Esophagus (tissue), 2 donors: ENCODE measurements around the gene DMAP1. TPM values are rescaled to one million over a fixed set of nuclear protein-coding genes. Genes with fewer than 3 reads are reported as not detected.

Source experiments
- H3K27ac ChIP-seq, 2 donors: one replicate each; pipeline ENCODE4 v1.5.1; 2013; ENCODE audit warnings: low read depth in 2 of 2, mild to moderate bottlenecking in 2 of 2, inconsistent platforms in 1 of 2, low read length in 1 of 2, moderate library complexity in 1 of 2
- H3K27me3 ChIP-seq, 2 donors: one replicate each; pipeline ENCODE4 v1.6.1; 2013; ENCODE audit warnings: low read length in 2 of 2, control low read depth in 1 of 2, mild to moderate bottlenecking in 1 of 2; ENCODE audit not compliant: insufficient read depth in 2 of 2, control insufficient read depth in 1 of 2
- H3K36me3 ChIP-seq, 2 donors: one replicate each; pipeline ENCODE4 v1.6.1; 2013; ENCODE audit warnings: low read length in 1 of 2; ENCODE audit not compliant: control insufficient read depth in 2 of 2, insufficient read depth in 2 of 2
- H3K4me1 ChIP-seq, 2 donors: one replicate each; pipeline ENCODE4 v1.6.1; 2013; ENCODE audit warnings: low read length in 1 of 2; ENCODE audit not compliant: control insufficient read depth in 2 of 2, insufficient read depth in 2 of 2
- H3K4me3 ChIP-seq, 2 donors: one replicate each; pipeline ENCODE4 v1.5.1; 2013; ENCODE audit warnings: low read length in 2 of 2, mild to moderate bottlenecking in 2 of 2, low read depth in 1 of 2, moderate library complexity in 1 of 2
- H3K9me3 ChIP-seq, 2 donors: one replicate each; pipeline ENCODE4 v1.6.1; 2013; ENCODE audit warnings: mild to moderate bottlenecking in 2 of 2, low read depth in 1 of 2, low read length in 1 of 2, moderate library complexity in 1 of 2; ENCODE audit not compliant: control insufficient read depth in 2 of 2, insufficient read depth in 1 of 2
- WGBS, 2 donors: extraction: QIAGEN DNeasy Blood & Tissue Kit; methylation state at CpG; one replicate each; pipeline ENCODE4 v1.1.7; 2013; 5-methylcytosine and 5-hydroxymethylcytosine counted together
- polyA plus RNA-seq, 2 donors: library from polyadenylated mRNA; stranded (reverse); fragments of 200-250 nt; gene quantifications; one replicate each; pipeline ENCODE4 v1.2.3, GENCODE V29; 2013
- donor health status: healthy with polysubstance abuse.
- donor health status: Bipolar disorder and iron deficiency.

DMAP1 gene
- polyA plus RNA-seq, 2 donors, result 21.8 to 27.8 TPM

DNA sequence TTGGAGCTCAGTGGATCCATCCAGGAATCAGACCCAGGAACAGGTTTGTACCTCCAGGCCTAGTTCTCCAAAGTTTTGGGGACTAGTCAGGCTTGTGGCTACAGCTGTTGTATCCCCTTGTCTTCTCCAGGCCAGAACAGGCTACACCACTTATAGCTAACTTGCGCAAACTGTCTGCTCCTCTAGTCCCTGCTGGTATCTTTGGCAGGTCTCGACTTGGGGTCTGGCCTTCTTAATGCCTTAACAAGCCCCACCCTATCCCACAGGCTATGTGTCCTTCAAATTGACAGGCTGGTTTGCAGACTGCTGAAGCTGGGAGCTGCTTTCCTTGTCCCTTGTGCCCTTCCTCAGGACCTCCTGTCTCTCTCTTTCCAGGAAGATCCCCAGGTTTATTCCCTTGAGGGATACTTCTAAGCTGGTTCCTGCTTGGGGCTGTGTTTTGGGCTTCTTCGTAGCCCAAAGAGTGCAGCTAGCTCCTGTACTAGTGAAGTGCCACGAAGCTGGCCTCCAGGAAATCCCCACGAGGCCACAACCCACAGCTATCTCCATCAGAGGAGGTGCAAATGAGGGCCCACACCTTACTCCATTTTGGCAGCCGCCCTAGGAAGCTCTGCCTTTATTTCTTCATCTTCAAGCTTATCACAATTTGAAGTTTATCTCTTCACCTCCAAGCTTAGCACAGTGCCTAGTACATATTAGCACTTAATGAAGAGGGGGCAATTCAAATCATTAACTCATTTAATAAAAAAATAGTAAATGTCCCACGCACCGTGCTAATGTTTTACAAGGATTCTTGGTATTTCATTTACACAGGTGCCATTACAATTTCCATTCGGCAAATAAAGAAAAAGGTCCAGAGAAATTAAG, 683 bp upstream of the DMAP1 start:
- 35 to 41% methylated on average over 9 of the region's 9 CpGs for WGBS, 2 donors
- peaks cover 0 to 6% of the 10 kb centered on the region in 2 donors for H3K36me3 ChIP-seq
- H3K9me3 ChIP-seq, result no peaks in the 10 kb centered on the region
- H3K4me3 ChIP-seq, result peak overlapping the region; percentile 88 to 96
- no peaks in the 10 kb centered on the region for H3K27me3 ChIP-seq
- H3K4me1 ChIP-seq, result peaks cover 4 to 11% of the 10 kb centered on the region in 2 donors
- H3K27ac ChIP-seq, result peak overlapping the region in 1 of 2 donors; percentile 63

DNA sequence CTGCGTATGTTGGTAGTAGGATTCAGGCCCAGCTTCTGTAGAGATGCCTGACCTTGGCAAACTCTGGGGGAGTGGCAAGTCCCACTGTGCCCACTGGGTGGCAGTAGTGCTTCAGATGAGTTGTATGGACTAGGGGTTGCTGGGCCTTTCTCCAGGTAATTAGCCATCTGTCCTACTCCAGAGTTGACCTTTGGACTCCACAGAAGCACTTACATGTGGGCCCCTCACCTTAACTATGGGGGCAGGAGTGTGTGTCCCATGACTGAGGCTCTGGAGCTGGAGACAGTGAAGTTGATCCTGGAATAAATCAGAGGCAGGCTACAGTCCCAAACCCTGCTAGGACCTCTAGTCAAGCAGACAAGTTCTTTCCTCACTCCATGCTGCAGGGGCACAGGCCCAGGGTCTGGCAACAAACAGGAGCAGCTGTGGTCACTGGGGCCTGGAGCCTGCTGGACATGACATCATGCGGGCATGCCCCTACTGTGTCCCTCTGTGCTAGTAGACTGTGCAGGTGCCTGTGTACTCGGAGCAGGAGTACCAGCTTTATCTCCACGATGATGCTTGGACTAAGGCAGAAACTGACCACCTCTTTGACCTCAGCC, 4.6 kb downstream of the DMAP1 start:
- no peaks in the 10 kb centered on the region for H3K27me3 ChIP-seq
- H3K4me3 ChIP-seq, result no peak overlapping the region
- peaks cover 22 to 42% of the 10 kb centered on the region in 2 donors for H3K36me3 ChIP-seq
- H3K4me1 ChIP-seq, result peaks cover 2 to 6% of the 10 kb centered on the region in 2 donors
- 66 to 75% methylated on average over 4 of the region's 4 CpGs for WGBS, 2 donors
- no peak overlapping the region for H3K27ac ChIP-seq
- no peaks in the 10 kb centered on the region for H3K9me3 ChIP-seq

DNA sequence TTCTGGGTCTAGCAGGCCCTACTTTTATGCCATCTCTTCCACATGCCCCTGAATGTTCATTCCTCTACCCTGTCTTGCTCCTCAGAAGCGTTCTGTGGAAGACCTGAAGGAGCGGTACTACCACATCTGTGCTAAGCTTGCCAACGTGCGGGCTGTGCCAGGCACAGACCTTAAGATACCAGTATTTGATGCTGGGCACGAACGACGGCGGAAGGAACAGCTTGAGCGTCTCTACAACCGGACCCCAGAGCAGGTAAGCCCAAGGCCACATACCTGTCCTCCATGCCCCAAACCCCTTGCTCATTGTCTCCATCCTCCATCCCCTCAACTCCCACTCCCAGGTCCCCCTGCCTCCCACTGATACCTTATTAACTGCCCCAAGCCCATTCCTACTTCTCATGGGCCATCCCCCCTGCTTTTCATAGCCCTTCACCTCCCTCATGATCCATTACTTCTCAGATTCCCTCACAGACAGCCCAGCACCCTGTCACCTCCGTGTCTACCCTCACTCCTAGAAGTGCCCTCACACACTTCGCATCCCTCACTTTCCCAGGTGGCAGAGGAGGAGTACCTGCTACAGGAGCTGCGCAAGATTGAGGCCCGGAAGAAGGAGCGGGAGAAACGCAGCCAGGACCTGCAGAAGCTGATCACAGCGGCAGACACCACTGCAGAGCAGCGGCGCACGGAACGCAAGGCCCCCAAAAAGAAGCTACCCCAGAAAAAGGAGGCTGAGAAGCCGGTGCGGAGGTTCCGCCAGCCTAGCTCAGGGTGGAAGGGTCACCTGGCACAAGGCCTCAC, 5.4 kb downstream of the DMAP1 start:
- WGBS, 2 donors, result 92 to 94% methylated on average over 24 of the region's 24 CpGs
- no peaks in the 10 kb centered on the region for H3K27me3 ChIP-seq
- no peak overlapping the region for H3K27ac ChIP-seq
- no peak overlapping the region for H3K4me3 ChIP-seq
- H3K9me3 ChIP-seq, result no peaks in the 10 kb centered on the region
- peaks cover 2 to 5% of the 10 kb centered on the region in 2 donors for H3K4me1 ChIP-seq
- H3K36me3 ChIP-seq, result peaks cover 22 to 42% of the 10 kb centered on the region in 2 donors

DNA sequence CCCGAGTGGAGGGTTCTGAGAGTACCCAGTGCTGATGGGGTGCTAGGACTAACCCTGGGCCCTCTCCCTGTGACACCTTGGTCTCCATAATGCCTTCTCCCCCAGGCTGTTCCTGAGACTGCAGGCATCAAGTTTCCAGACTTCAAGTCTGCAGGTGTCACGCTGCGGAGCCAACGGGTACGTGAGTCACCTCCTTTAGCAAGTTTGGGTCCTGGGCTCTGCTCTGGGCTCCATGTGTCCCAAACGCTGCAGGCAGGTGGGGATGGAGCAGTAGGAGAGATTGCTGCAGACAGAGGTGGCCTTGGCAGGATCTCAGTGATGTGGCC, 6.0 kb downstream of the DMAP1 start:
- Histone ChIP-seq H3K27ac (no peak overlapping the region), H3K27me3 (no peaks in the 10 kb centered on the region), H3K4me1 (no peaks in the 10 kb centered on the region), H3K36me3 (peaks cover 22 to 42% of the 10 kb centered on the region in 2 donors), H3K9me3 (no peaks in the 10 kb centered on the region), H3K4me3 (no peak overlapping the region)
- WGBS, 2 donors, result 78 to 92% methylated on average over 6 of the region's 6 CpGs

DNA sequence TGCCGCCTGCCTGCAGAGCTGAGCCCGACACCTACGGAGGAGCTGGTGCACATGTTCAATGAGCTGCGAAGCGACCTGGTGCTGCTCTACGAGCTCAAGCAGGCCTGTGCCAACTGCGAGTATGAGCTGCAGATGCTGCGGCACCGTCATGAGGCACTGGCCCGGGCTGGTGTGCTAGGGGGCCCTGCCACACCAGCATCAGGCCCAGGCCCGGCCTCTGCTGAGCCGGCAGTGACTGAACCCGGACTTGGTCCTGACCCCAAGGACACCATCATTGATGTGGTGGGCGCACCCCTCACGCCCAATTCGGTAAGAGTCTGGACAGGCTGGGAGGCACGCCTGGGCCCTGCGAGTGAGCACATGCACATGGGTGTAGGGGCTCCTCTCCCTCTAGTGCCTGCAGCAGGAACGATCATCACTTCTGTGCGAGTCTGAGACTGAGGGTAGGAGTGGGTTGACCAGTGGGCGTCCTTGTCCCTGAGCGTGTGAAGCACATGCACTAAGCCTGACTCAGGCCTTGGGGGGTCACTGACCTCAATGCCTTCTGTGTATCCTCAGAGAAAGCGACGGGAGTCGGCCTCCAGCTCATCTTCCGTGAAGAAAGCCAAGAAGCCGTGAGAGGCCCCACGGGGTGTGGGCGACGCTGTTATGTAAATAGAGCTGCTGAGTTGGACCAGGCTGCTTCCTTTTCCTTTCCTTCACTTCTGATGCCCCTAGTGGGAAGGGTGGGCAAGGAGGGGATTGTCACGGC, 6.9 kb downstream of the DMAP1 start:
- no peaks in the 10 kb centered on the region for H3K27me3 ChIP-seq
- peaks cover 22 to 40% of the 10 kb centered on the region in 2 donors for H3K36me3 ChIP-seq
- H3K27ac ChIP-seq, result no peak overlapping the region
- H3K4me1 ChIP-seq, result no peaks in the 10 kb centered on the region
- WGBS, 2 donors, result 70 to 73% methylated on average over 31 of the region's 31 CpGs
- H3K4me3 ChIP-seq, result no peak overlapping the region
- no peaks in the 10 kb centered on the region for H3K9me3 ChIP-seq

DNA sequence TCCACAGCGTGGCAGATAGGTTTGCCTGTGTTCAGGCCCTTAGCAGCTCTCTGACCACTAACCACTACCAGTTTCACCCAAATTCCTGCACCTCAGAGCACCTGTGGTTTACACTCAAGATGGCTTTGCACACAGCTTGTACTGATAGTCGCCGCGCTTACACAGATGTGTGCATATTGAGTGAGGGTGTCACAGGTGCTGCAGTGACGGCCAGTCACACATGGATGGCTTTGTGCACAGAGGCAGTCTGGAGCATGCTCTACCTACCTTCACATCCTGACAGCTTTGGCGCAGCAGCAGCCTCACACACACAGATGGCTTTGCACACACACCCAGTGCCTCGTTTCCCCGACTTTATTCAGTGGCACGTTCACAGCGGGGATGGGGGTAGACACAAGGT, 7.5 kb downstream of the DMAP1 start:
- H3K27ac ChIP-seq, result no peak overlapping the region
- H3K36me3 ChIP-seq, result peaks cover 22 to 40% of the 10 kb centered on the region in 2 donors

DNA sequence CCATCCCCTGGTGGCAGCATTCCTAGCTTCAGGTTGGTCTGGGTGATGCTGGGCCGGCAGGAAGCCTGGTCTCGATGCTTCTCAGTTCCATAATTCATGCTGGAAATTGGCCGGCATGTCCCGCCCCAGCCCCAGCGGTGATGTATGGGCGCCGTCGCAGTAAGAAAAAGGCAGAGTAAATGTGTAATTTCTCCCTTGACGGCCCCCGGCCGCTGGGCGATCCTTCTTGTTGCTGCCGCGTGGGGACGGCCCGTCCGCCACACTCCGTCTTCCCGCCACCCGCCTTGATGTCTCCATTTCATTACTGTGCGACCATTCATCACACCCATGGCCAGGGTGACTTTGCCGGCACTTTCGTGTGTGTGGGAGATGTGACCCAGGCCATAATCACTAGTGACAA, 8.5 kb downstream of the DMAP1 start:
- no peaks in the 10 kb centered on the region for H3K9me3 ChIP-seq
- no peaks in the 10 kb centered on the region for H3K27me3 ChIP-seq
- H3K27ac ChIP-seq, result no peak overlapping the region
- no peaks in the 10 kb centered on the region for H3K4me1 ChIP-seq
- 90% methylated on average over 23 of the region's 23 CpGs for WGBS, 2 donors
- no peak overlapping the region for H3K4me3 ChIP-seq
- H3K36me3 ChIP-seq, result peaks cover 22 to 38% of the 10 kb centered on the region in 2 donors

More for the DNA sequence above, 7.5 kb downstream of the DMAP1 start:
- Histone ChIP-seq H3K27me3 (no peaks in the 10 kb centered on the region), H3K4me1 (no peaks in the 10 kb centered on the region), H3K9me3 (no peaks in the 10 kb centered on the region), H3K4me3 (no peak overlapping the region)
- 81 to 86% methylated on average over 10 of the region's 10 CpGs for WGBS, 2 donors

DNA sequence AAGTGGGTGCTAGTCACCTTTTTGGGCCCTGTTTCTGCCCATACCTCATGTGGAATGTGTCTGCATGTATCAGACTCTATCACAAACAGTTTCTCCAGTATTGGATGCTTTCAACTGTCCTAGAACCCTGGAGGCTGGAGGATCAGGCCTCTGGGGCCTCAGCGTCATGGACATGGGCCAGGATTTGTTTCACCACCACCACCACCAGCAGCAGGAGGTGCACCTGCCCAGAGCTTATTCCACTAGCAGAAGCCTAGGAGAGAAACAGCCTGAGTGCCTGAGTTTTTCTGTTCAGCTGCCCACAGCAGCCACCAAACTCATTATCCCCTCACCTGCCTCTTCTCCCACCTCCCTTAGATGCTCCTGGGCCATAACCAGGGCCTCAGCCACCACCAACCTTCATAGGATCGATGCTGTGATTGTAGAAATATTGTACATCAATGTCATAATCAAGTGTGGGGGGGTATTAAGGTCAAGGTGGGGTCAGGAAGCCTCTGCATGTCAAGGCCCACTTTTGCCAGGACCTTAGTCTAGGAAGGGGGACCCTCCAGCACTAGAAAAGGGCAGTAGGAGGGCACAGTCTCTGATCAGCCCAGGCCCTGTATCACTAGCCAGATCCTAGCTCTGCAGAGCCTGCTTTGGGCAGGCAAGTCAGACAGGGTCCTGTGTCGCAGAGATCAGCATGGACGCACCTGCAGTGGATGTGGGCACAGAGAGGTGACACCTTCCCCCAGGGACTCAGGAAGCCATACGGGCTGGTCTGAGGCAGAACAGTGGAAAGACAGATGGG, 9.3 kb downstream of the DMAP1 start:
- WGBS, 2 donors, result 75 to 79% methylated on average over 5 of the region's 5 CpGs

More for the DNA sequence above, 9.3 kb downstream of the DMAP1 start:
- Histone ChIP-seq H3K27me3 (no peaks in the 10 kb centered on the region), H3K4me1 (no peaks in the 10 kb centered on the region), H3K36me3 (peaks cover 22 to 36% of the 10 kb centered on the region in 2 donors), H3K9me3 (no peaks in the 10 kb centered on the region), H3K4me3 (no peak overlapping the region), H3K27ac (no peak overlapping the region)
